Hematopoietic multipotent progenitor cell treated with erythropoietin and hydrocortisone succinate and interleukin-3 and kit ligand, for 15 days (in vitro differentiated cells): ENCODE data around the gene FASN.

ENCODE experiments used
- DNase-seq: peaks from one replicate; pipeline ENCODE4 v3.0.0-alpha.2; 2015; ENCODE audit warnings: low spot score

The FASN gene

GRCh38 chr17:82117139-82118090, 19.4 kb upstream of the FASN start:
- DNase-seq, result no peak

GRCh38 chr17:82116246-82116645, 18.2 kb upstream of the FASN start:
- DNase-seq, result no peak

- DNase-seq, result no peak
These were observed 16.8 kb upstream of the FASN start for GRCh38 chr17:82114872-82115271.

- DNase-seq, result no peak
These were observed 16.4 kb upstream of the FASN start for GRCh38 chr17:82114447-82114846.

GRCh38 chr17:82113941-82114340, 15.9 kb upstream of the FASN start:
- no peak for DNase-seq

GRCh38 chr17:82113422-82113821, 15.4 kb upstream of the FASN start:
- no peak for DNase-seq

GRCh38 chr17:82112914-82113311, 14.9 kb upstream of the FASN start:
- DNase-seq, result no peak

GRCh38 chr17:82112181-82112913, 14.3 kb upstream of the FASN start:
- no peak for DNase-seq

GRCh38 chr17:82110298-82110697, 12.3 kb upstream of the FASN start:
- DNase-seq, result no peak

- no peak for DNase-seq
These were observed 11.0 kb upstream of the FASN start for GRCh38 chr17:82108961-82109475.

- no peak for DNase-seq
These were observed 10.5 kb upstream of the FASN start for GRCh38 chr17:82108496-82108945.

GRCh38 chr17:82108038-82108437, 10.0 kb upstream of the FASN start:
- DNase-seq, result no peak

- DNase-seq, result peak; percentile 20
These were observed 9.4 kb upstream of the FASN start for GRCh38 chr17:82107341-82107860.

- no peak for DNase-seq
These were observed 8.8 kb upstream of the FASN start for GRCh38 chr17:82106688-82107305.

GRCh38 chr17:82105882-82106687, 8.0 kb upstream of the FASN start:
- DNase-seq, result peak; percentile 47

- DNase-seq, result no peak
These were observed 7.4 kb upstream of the FASN start for GRCh38 chr17:82105417-82105881.

- no peak for DNase-seq
These were observed 6.9 kb upstream of the FASN start for GRCh38 chr17:82104797-82105416.

- no peak for DNase-seq
These were observed 5.8 kb upstream of the FASN start for GRCh38 chr17:82103553-82104451.
